ENCODE measurements around the gene RNF2.

- TF ChIP-seq, protein P1, sequence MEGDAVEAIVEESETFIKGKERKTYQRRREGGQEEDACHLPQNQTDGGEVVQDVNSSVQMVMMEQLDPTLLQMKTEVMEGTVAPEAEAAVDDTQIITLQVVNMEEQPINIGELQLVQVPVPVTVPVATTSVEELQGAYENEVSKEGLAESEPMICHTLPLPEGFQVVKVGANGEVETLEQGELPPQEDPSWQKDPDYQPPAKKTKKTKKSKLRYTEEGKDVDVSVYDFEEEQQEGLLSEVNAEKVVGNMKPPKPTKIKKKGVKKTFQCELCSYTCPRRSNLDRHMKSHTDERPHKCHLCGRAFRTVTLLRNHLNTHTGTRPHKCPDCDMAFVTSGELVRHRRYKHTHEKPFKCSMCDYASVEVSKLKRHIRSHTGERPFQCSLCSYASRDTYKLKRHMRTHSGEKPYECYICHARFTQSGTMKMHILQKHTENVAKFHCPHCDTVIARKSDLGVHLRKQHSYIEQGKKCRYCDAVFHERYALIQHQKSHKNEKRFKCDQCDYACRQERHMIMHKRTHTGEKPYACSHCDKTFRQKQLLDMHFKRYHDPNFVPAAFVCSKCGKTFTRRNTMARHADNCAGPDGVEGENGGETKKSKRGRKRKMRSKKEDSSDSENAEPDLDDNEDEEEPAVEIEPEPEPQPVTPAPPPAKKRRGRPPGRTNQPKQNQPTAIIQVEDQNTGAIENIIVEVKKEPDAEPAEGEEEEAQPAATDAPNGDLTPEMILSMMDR (IDR thresholded peaks at IDR 0.05) = no peak
- no peak for TF ChIP-seq POLR2A (IDR thresholded peaks at IDR 0.05)
- TF ChIP-seq POLR2AphosphoS5 (IDR thresholded peaks at IDR 0.05; ENCODE audit: insufficient read depth in 1 of 2, low read depth in 1 of 2) = no peak
These were observed 92.7 kb downstream of the RNF2 start for GRCh38 chr1:185137896-185138545.
